ENCODE data around the gene RND2.
A peak's percentile ranks its signal among the peaks of the same experiment; 100 is the strongest.

DNA sequence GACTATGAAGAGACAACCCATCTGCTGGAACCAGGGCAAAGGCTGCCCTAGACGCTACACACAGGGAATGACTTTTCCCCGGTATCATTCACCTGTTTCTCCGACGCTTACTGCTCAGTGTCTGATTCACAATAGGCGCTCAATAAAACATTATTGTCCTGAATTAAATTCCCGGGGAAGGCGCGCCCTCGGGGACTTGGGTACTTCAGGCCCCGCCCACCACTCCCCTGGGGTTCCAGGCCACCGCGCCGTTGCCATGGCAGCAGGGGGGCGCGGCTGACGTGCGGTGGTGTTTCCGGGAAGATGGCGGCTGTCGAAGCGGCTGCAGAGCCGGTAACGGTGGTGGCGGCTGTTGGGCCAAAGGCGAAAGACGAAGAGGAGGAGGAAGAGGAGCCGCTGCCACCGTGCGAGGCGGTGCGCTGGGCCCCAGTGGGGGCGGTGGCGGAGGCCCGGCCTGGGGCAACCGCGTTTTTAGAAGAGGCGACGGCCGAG is 44.7 kb upstream of the RND2 start, which contains the start of gene RUNDC1:
- TF ChIP-seq, protein P1, sequence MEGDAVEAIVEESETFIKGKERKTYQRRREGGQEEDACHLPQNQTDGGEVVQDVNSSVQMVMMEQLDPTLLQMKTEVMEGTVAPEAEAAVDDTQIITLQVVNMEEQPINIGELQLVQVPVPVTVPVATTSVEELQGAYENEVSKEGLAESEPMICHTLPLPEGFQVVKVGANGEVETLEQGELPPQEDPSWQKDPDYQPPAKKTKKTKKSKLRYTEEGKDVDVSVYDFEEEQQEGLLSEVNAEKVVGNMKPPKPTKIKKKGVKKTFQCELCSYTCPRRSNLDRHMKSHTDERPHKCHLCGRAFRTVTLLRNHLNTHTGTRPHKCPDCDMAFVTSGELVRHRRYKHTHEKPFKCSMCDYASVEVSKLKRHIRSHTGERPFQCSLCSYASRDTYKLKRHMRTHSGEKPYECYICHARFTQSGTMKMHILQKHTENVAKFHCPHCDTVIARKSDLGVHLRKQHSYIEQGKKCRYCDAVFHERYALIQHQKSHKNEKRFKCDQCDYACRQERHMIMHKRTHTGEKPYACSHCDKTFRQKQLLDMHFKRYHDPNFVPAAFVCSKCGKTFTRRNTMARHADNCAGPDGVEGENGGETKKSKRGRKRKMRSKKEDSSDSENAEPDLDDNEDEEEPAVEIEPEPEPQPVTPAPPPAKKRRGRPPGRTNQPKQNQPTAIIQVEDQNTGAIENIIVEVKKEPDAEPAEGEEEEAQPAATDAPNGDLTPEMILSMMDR (IDR thresholded peaks at IDR 0.05), result no peak
- TF ChIP-seq POLR2A (IDR thresholded peaks at IDR 0.05) (peak; percentile 38 to 48), EP300 (IDR thresholded peaks at IDR 0.05) (no peak)

Measured in gastroesophageal sphincter (tissue), 3 donors.